Measurements from ENCODE around the gene HIVEP2.

- TF ChIP-seq POLR2A (IDR thresholded peaks at IDR 0.05; ENCODE audit: low read length) (no peak), GATA1 (IDR thresholded peaks at IDR 0.05; ENCODE audit: low read depth, low read length) (no peak)
Measured at GRCh38 chr6:142913511-142914047, 31.4 kb downstream of the HIVEP2 start.

All from erythroblast (primary cell).